H9 (cell line): ENCODE measurements around the gene SRF. TPM values are rescaled to one million over a fixed set of nuclear protein-coding genes. Genes with fewer than 3 reads are reported as not detected.

Experiments used
- DNase-seq: peaks from one replicate; pipeline ENCODE4 v3.0.0-alpha.2; 2017
- H2AFZ ChIP-seq: one replicate; pipeline ENCODE4 v1.6.1; 2013; ENCODE audit warnings: mild to moderate bottlenecking, low read length, control low read depth, moderate library complexity
- H2AK5ac ChIP-seq: 2 replicates; pipeline ENCODE4 v1.6.1; 2013; ENCODE audit warnings: low read length, control low read depth, mixed read lengths; ENCODE audit not compliant: insufficient read length
- H2BK120ac ChIP-seq: one replicate; pipeline ENCODE4 v1.6.1; 2013; ENCODE audit warnings: low read depth, mild to moderate bottlenecking, low read length, control low read depth, inconsistent platforms; ENCODE audit not compliant: poor library complexity, severe bottlenecking
- H2BK12ac ChIP-seq: 2 replicates; pipeline ENCODE4 v1.6.1; 2013; ENCODE audit warnings: low read length, control low read depth, mixed read lengths, low read depth; ENCODE audit not compliant: insufficient read length
- H2BK15ac ChIP-seq: 2 replicates; pipeline ENCODE4 v1.6.1; 2013; ENCODE audit warnings: low read depth, low read length, control low read depth
- H2BK20ac ChIP-seq: one replicate; pipeline ENCODE4 v1.6.1; 2013; ENCODE audit warnings: low read depth, mild to moderate bottlenecking, low read length, control low read depth, inconsistent platforms; ENCODE audit not compliant: poor library complexity, severe bottlenecking
- H2BK5ac ChIP-seq: 2 replicates; pipeline ENCODE4 v1.6.1; 2013; ENCODE audit warnings: low read length, control low read depth, mixed read lengths; ENCODE audit not compliant: insufficient read length
- H3K14ac ChIP-seq: 2 replicates; pipeline ENCODE4 v1.6.1; 2013; ENCODE audit warnings: low read length, control low read depth; ENCODE audit not compliant: insufficient read depth
- H3K18ac ChIP-seq: 2 replicates; pipeline ENCODE4 v1.6.1; 2013; ENCODE audit warnings: low read depth, mild to moderate bottlenecking, mixed read lengths, low read length, control low read depth; ENCODE audit not compliant: insufficient read length
- H3K23ac ChIP-seq: 2 replicates; pipeline ENCODE4 v1.6.1; 2013; ENCODE audit warnings: low read length, control low read depth, mixed read lengths, low read depth; ENCODE audit not compliant: insufficient read length
- H3K23me2 ChIP-seq: 2 replicates; pipeline ENCODE4 v1.6.1; 2013; ENCODE audit warnings: low read depth, mild to moderate bottlenecking, mixed read lengths, low read length, control low read depth; ENCODE audit not compliant: insufficient read length, poor library complexity, severe bottlenecking
- H3K27ac ChIP-seq: 2 replicates; pipeline ENCODE4 v1.5.1; 2013; ENCODE audit warnings: low read length, control low read depth, mixed read lengths, low read depth; ENCODE audit not compliant: insufficient read length
- H3K27me3 ChIP-seq: 2 replicates; pipeline ENCODE4 v1.6.1; 2013; ENCODE audit warnings: low read length, control low read depth, inconsistent platforms; ENCODE audit not compliant: insufficient read depth
- H3K4ac ChIP-seq: 2 replicates; pipeline ENCODE4 v1.6.1; 2013; ENCODE audit warnings: low read depth, mild to moderate bottlenecking, control low read depth, inconsistent platforms, low read length, moderate library complexity
- H3K4me1 ChIP-seq: 2 replicates; pipeline ENCODE4 v1.6.1; 2013; ENCODE audit warnings: low read length, control low read depth, inconsistent platforms; ENCODE audit not compliant: insufficient read depth
- H3K4me2 ChIP-seq: 2 replicates; pipeline ENCODE4 v1.6.1; 2013; ENCODE audit warnings: low read length, control low read depth, mixed read lengths; ENCODE audit not compliant: insufficient read length, insufficient read depth
- H3K56ac ChIP-seq: 2 replicates; pipeline ENCODE4 v1.6.1; 2013; ENCODE audit warnings: low read depth, mild to moderate bottlenecking, mixed read lengths, low read length, control low read depth; ENCODE audit not compliant: insufficient read length
- H3K79me1 ChIP-seq: 2 replicates; pipeline ENCODE4 v1.6.1; 2013; ENCODE audit warnings: low read depth, mild to moderate bottlenecking, moderate library complexity, low read length, control low read depth, inconsistent platforms; ENCODE audit not compliant: insufficient read depth, poor library complexity, severe bottlenecking
- H3K79me2 ChIP-seq: 2 replicates; pipeline ENCODE4 v1.6.1; 2013; ENCODE audit warnings: low read length, control low read depth, inconsistent platforms; ENCODE audit not compliant: insufficient read depth
- H3K9ac ChIP-seq: 2 replicates; pipeline ENCODE4 v1.6.1; 2013; ENCODE audit warnings: low read length, control low read depth, mixed read lengths; ENCODE audit not compliant: insufficient read length; ENCODE audit errors: extremely low read depth
- H3K9me3 ChIP-seq: one replicate; pipeline ENCODE4 v1.6.1; 2013; ENCODE audit warnings: low read depth, low read length, inconsistent platforms; ENCODE audit not compliant: control insufficient read depth
- H3T11ph ChIP-seq: one replicate; pipeline ENCODE4 v1.6.1; 2013; ENCODE audit warnings: mild to moderate bottlenecking, low read length, control low read depth, inconsistent platforms
- H4K20me1 ChIP-seq: one replicate; pipeline ENCODE4 v1.6.1; 2013; ENCODE audit not compliant: control insufficient read depth, insufficient read length, insufficient read depth
- H4K5ac ChIP-seq: 2 replicates; pipeline ENCODE4 v1.6.1; 2013; ENCODE audit warnings: low read depth, mild to moderate bottlenecking, mixed read lengths, low read length, control low read depth; ENCODE audit not compliant: insufficient read length
- H4K8ac ChIP-seq: replicated peaks from 2 replicates; pipeline ENCODE4 v1.6.1; 2013; ENCODE audit warnings: low read length, control low read depth, mixed read lengths, low read depth; ENCODE audit not compliant: insufficient read length
- H4K91ac ChIP-seq: 2 replicates; pipeline ENCODE4 v1.6.1; 2013; ENCODE audit warnings: low read depth, mild to moderate bottlenecking, moderate library complexity, mixed read lengths, low read length, control low read depth; ENCODE audit not compliant: insufficient read length
- H3K27ac Mint-ChIP-seq, 3 experiments: 2 replicates in 2 of 3; 3 replicates in 1 of 3; pipeline ENCODE4 v1.8.0; 2020 to 2021; ENCODE audit warnings: mixed read lengths in 3 of 3, mild to moderate bottlenecking in 1 of 3, moderate library complexity in 1 of 3
- H3K27me3 Mint-ChIP-seq: 2 replicates; pipeline ENCODE4 v1.8.0; 2021; ENCODE audit warnings: low read depth, mild to moderate bottlenecking, moderate library complexity, mixed read lengths
- H3K36me3 Mint-ChIP-seq, 3 experiments: 2 replicates in 2 of 3; 3 replicates in 1 of 3; pipeline ENCODE4 v1.8.0; 2020 to 2021; ENCODE audit warnings: low read depth in 3 of 3, mixed read lengths in 3 of 3; ENCODE audit not compliant: insufficient read depth in 1 of 3
- H3K4me1 Mint-ChIP-seq, 2 experiments: 2 replicates each; pipeline ENCODE4 v1.8.0; 2020; ENCODE audit warnings: mixed read lengths in 2 of 2
- H3K4me3 Mint-ChIP-seq, 2 experiments: 2 replicates in 1 of 2; 3 replicates in 1 of 2; pipeline ENCODE4 v1.8.0; 2020 to 2021; ENCODE audit warnings: mild to moderate bottlenecking in 2 of 2, mixed read lengths in 2 of 2, moderate library complexity in 1 of 2
- H3K9me3 Mint-ChIP-seq, 2 experiments: 2 replicates in 1 of 2; 3 replicates in 1 of 2; pipeline ENCODE4 v1.8.0; 2020; ENCODE audit warnings: mild to moderate bottlenecking in 2 of 2, mixed read lengths in 2 of 2, moderate library complexity in 1 of 2
- WGBS: extraction: QIAGEN DNeasy Blood & Tissue Kit; methylation state at CpG from one replicate; pipeline ENCODE4 v1.1.7; 2013; ENCODE audit warnings: missing lambda C conversion rate, low lambda C conversion rate, mixed read lengths; ENCODE audit not compliant: insufficient read length; ENCODE audit errors: extremely low coverage; 5-methylcytosine and 5-hydroxymethylcytosine counted together
- total RNA-seq: library from RNA; stranded (reverse); gene quantifications from 2 replicates; pipeline ENCODE4 v1.2.1, GENCODE V29; 2021
- TF ChIP-seq, protein P1 (sequence below): fragments of 200-600 bp; sonication (generic); conservative IDR thresholded peaks from 3 replicates; pipeline ENCODE4 v1.8.0; 2021; ENCODE audit warnings: antibody characterized with exemption, mild to moderate bottlenecking

Gene SRF
- total RNA-seq, 1 experiment from 2014 or later: 57.5 TPM

DNA sequence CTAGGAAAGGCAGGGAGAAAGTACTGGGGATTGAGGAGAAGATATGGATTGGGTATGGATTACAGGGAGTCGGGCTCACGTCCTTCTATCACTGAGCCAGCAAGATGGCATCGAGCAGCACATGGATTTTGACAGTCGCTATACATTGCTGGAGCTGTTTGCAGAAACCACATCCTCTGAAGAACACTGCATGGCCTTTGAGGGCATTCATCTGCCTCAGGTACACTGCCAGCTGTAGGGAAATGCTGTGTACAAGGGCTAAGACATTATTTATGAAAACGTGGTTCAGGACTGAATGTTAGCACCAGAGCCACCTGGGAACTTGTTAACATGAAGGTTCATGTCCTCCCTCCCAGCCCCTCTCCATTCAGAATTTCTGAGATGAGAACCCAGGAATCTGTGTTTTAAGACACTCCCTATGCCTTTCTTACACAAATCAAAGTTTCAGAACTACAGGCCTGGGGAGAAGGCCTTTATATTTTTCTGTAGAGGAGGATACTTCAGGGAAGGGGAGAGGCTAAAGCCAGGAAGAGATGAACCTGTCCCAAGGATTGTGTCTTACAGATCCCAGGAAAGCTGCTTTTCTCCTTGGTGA lies 14.4 kb downstream of the SRF start:
- Histone ChIP-seq H3K56ac (no peak overlapping the region), H4K20me1 (no peaks in the 10 kb centered on the region), H2AK5ac (no peak overlapping the region), H3K27me3 (no peaks in the 10 kb centered on the region), H3K79me2 (no peaks in the 10 kb centered on the region), H2BK15ac (no peak overlapping the region), H2BK5ac (no peak overlapping the region), H4K91ac (no peak overlapping the region), H3K18ac (no peak overlapping the region), H3K14ac (no peak overlapping the region), H3K79me1 (no peaks in the 10 kb centered on the region), H2BK20ac (no peak overlapping the region), H3K9me3 (no peaks in the 10 kb centered on the region), H3K23ac (no peak overlapping the region), H2BK120ac (no peak overlapping the region), H3K23me2 (peaks cover 6% of the 10 kb centered on the region), H3K4me2 (no peak overlapping the region), H3K4ac (no peak overlapping the region), H4K8ac (no peak overlapping the region), H3K27ac (no peak overlapping the region), H3T11ph (no peak overlapping the region), H4K5ac (no peak overlapping the region), H2BK12ac (no peak overlapping the region), H2AFZ (no peak overlapping the region), H3K4me1 (no peaks in the 10 kb centered on the region), H3K9ac (no peak overlapping the region)
- Mint-ChIP-seq H3K4me3 (no peak overlapping the region; a peak in 1 of 5 replicates), H3K27me3 (no peaks in the 10 kb centered on the region), H3K36me3 (peaks cover 4 to 24% (median 22%) of the 10 kb centered on the region in 3 experiments; a peak in 5 of 7 replicates), H3K27ac (peak overlapping the region in 1 of 3 experiments; percentile 1; a peak in 1 of 7 replicates), H3K9me3 (no peaks in the 10 kb centered on the region), H3K4me1 (peaks cover 21% of the 10 kb centered on the region in 2 experiments)
- no CpG with 5 or more reads among the region's 5 CpGs for WGBS
- TF ChIP-seq, protein P1, sequence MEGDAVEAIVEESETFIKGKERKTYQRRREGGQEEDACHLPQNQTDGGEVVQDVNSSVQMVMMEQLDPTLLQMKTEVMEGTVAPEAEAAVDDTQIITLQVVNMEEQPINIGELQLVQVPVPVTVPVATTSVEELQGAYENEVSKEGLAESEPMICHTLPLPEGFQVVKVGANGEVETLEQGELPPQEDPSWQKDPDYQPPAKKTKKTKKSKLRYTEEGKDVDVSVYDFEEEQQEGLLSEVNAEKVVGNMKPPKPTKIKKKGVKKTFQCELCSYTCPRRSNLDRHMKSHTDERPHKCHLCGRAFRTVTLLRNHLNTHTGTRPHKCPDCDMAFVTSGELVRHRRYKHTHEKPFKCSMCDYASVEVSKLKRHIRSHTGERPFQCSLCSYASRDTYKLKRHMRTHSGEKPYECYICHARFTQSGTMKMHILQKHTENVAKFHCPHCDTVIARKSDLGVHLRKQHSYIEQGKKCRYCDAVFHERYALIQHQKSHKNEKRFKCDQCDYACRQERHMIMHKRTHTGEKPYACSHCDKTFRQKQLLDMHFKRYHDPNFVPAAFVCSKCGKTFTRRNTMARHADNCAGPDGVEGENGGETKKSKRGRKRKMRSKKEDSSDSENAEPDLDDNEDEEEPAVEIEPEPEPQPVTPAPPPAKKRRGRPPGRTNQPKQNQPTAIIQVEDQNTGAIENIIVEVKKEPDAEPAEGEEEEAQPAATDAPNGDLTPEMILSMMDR: no peak
- no peak for DNase-seq
